Thyroid gland (tissue), 4 donors: ENCODE measurements around the gene NSMCE1.

Source experiments
- POLR2A ChIP-seq, 2 donors: fragments of 450-650 bp; IDR thresholded peaks; one replicate each; pipeline ENCODE4 v1.6.1; 2017; ENCODE audit warnings: antibody characterized with exemption in 2 of 2, mild to moderate bottlenecking in 2 of 2, moderate library complexity in 1 of 2
- TF ChIP-seq, protein P1 (sequence below), 6 experiments: fragments of 200-600 bp in 3 of 6; fragments of 450-650 bp in 3 of 6; sonication (generic) in 3 of 6; IDR thresholded peaks; one replicate each; pipeline ENCODE4 v1.5.1; 2016 to 2019; ENCODE audit warnings: antibody characterized with exemption in 6 of 6, mild to moderate bottlenecking in 2 of 6, inconsistent platforms in 1 of 6, moderate library complexity in 1 of 6

DNA sequence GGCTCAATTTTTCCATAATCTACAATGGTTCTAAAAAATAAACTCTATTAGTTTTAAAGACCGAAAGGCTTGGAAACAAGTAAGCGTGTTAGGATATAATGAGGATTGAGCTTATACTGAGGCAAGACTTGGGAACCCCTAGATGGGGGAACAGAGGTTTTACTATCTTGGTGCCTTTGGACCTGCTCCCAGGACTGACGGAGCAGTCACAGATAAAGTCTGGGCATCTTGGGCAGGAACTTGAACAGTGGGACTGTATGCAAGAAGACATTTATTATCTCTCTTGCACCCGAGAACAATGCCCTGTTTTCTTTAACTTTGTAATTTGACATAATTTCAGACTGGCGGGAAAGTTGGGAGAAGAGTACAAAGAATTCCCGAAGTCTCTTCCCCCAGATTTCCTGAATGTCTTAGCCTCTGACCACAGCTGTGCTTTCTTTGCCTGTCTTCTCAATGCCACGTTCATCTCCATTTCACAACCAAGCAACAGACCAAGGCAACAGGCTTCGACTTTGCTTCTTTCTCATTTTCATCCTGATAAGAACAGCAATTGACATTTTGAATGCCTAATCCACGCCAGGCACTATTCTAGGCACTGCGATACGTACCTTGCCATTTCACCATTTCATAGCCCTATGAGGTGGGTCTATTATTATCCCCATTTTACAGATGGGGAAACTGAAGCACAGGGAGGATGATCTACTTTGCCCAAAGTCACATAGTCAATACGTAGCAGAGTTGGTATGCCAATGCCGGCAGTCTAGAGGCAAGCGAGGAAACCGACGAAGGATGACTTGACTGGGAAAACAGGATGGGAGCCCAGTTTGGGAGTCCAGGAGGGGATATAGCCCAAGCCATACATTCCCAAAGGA, 42.2 kb upstream of the NSMCE1 start:
- TF ChIP-seq, protein P1, sequence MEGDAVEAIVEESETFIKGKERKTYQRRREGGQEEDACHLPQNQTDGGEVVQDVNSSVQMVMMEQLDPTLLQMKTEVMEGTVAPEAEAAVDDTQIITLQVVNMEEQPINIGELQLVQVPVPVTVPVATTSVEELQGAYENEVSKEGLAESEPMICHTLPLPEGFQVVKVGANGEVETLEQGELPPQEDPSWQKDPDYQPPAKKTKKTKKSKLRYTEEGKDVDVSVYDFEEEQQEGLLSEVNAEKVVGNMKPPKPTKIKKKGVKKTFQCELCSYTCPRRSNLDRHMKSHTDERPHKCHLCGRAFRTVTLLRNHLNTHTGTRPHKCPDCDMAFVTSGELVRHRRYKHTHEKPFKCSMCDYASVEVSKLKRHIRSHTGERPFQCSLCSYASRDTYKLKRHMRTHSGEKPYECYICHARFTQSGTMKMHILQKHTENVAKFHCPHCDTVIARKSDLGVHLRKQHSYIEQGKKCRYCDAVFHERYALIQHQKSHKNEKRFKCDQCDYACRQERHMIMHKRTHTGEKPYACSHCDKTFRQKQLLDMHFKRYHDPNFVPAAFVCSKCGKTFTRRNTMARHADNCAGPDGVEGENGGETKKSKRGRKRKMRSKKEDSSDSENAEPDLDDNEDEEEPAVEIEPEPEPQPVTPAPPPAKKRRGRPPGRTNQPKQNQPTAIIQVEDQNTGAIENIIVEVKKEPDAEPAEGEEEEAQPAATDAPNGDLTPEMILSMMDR (IDR thresholded peaks at IDR 0.05): no peak
- no peak for TF ChIP-seq POLR2A (IDR thresholded peaks at IDR 0.05)
